ENCODE results near the gene TGFBR3.

DNA sequence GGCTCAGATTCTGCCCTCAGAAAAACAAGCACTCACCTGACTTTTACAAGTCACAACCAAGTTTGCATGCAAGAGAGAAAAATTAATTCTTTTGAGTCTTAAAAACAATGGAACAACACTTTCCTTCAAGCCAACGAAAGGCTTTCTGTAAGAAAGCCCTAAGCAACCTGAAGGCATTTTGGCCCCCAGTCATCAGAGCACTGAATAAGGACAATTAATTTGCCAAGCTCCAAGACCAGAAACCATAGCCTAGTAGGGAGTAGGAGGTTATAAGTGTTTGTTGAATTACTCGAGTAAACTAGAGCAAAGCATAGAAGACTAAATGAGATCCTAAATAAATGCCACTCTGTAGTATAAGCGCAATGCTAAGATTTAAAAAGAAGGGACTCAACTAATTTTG lies 4.7 kb downstream of the TGFBR3 start:
- TF ChIP-seq, protein P1, sequence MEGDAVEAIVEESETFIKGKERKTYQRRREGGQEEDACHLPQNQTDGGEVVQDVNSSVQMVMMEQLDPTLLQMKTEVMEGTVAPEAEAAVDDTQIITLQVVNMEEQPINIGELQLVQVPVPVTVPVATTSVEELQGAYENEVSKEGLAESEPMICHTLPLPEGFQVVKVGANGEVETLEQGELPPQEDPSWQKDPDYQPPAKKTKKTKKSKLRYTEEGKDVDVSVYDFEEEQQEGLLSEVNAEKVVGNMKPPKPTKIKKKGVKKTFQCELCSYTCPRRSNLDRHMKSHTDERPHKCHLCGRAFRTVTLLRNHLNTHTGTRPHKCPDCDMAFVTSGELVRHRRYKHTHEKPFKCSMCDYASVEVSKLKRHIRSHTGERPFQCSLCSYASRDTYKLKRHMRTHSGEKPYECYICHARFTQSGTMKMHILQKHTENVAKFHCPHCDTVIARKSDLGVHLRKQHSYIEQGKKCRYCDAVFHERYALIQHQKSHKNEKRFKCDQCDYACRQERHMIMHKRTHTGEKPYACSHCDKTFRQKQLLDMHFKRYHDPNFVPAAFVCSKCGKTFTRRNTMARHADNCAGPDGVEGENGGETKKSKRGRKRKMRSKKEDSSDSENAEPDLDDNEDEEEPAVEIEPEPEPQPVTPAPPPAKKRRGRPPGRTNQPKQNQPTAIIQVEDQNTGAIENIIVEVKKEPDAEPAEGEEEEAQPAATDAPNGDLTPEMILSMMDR (IDR thresholded peaks at IDR 0.05 in 4 of 5, conservative IDR thresholded peaks at IDR 0.05 in 1 of 5): no peak
- TF ChIP-seq POLR2A (IDR thresholded peaks at IDR 0.05): no peak

All from gastrocnemius medialis (tissue), 4 donors.